ENCODE measurements around the gene PSMA6. TPM values are rescaled to one million over a fixed set of nuclear protein-coding genes. Genes with fewer than 3 reads are reported as not detected.

PSMA6 gene
- total RNA-seq, 3 donors from 2014 or later: 150 to 170 (median 156) TPM

DNA sequence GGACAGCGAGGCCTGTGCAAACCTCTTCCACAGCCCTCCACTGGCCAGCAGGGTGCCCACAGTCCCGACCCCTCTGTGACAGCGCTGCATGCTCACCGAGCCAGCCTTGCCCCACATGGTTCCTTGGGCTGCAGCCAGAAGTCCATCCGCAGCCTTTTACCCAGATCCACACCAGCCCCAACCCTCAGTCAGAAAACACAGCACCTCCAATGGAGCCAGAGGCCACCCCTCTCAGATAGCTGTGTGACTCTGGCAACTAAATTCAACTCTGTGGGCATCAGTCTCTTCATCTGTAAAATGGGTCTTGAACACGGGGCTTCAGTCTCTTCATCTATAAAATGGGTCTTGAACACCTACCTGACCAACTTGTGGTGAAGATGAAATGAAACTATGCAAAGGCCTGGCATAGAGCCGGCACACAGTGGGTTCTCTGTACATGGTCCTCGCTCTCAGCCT, 74.4 kb downstream of the PSMA6 start:
- H3K4me1 ChIP-seq: peaks cover 0 to 4% of the 10 kb centered on the region in 2 donors
- H3K4me3 ChIP-seq: no peak overlapping the region
- H3K27me3 ChIP-seq: no peaks in the 10 kb centered on the region
- DNase-seq (ENCODE audit: low spot score in 2 of 2): no peak
- intact Hi-C loops (cut with DNase I; ENCODE audit: low total_unique reads): no loop called here
- no peaks in the 10 kb centered on the region for H3K36me3 ChIP-seq
- peak overlapping the region; percentile 82 to 85 for H3K27ac ChIP-seq
- TF ChIP-seq POLR2A (IDR thresholded peaks at IDR 0.05) (no peak), POLR2AphosphoS5 (IDR thresholded peaks at IDR 0.05) (no peak)
- TF ChIP-seq, protein P1, sequence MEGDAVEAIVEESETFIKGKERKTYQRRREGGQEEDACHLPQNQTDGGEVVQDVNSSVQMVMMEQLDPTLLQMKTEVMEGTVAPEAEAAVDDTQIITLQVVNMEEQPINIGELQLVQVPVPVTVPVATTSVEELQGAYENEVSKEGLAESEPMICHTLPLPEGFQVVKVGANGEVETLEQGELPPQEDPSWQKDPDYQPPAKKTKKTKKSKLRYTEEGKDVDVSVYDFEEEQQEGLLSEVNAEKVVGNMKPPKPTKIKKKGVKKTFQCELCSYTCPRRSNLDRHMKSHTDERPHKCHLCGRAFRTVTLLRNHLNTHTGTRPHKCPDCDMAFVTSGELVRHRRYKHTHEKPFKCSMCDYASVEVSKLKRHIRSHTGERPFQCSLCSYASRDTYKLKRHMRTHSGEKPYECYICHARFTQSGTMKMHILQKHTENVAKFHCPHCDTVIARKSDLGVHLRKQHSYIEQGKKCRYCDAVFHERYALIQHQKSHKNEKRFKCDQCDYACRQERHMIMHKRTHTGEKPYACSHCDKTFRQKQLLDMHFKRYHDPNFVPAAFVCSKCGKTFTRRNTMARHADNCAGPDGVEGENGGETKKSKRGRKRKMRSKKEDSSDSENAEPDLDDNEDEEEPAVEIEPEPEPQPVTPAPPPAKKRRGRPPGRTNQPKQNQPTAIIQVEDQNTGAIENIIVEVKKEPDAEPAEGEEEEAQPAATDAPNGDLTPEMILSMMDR (IDR thresholded peaks at IDR 0.05): no peak
- peaks cover 0 to 7% of the 10 kb centered on the region in 2 donors for H3K9me3 ChIP-seq

DNA sequence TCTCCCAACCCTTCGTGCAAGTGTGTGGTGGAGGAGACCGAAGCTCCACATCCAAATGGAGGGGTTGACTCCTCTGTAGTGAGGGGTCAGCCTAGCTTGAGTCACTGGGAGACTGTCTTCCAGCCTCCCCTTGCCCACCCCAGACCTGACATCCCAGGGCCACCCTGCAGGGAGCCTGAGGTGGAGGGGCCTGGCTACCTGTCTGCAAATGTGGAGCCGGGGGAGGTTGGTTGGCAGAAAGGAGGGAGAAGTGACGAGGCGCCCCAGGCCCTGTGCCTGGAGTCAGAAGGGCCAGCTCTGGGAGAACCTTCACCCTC, 74.8 kb downstream of the PSMA6 start:
- DNase-seq (ENCODE audit: low spot score in 2 of 2): no peak
- Histone ChIP-seq H3K36me3 (no peaks in the 10 kb centered on the region), H3K27ac (no peak overlapping the region), H3K4me1 (peaks cover 0 to 4% of the 10 kb centered on the region in 2 donors), H3K9me3 (peaks cover 0 to 7% of the 10 kb centered on the region in 2 donors), H3K27me3 (no peaks in the 10 kb centered on the region), H3K4me3 (no peak overlapping the region)
- intact Hi-C loops (cut with DNase I; ENCODE audit: low total_unique reads): no loop called here
- TF ChIP-seq, protein P1 (IDR thresholded peaks at IDR 0.05): no peak

Other genes with a start within 250 kb of the PSMA6 start
- 10 to 100 TPM; 34.4 to 54.0 (median 47.2) TPM for gene FAM177A1, start 246.1 kb upstream of the PSMA6 start, total RNA-seq
- 10 to 100 TPM; 28.2 to 32.1 (median 28.6) TPM for gene PPP2R3C, start 170.4 kb upstream of the PSMA6 start, total RNA-seq
- gene PRORP, start 169.8 kb upstream of the PSMA6 start, total RNA-seq: 10 to 100 TPM; 12.0 to 41.6 (median 25.2) TPM
- gene NFKBIA, start 112.4 kb downstream of the PSMA6 start, total RNA-seq: 100 to 1,000 TPM; 418 to 546 (median 422) TPM
- not detected for gene INSM2, start 241.8 kb downstream of the PSMA6 start, total RNA-seq